Measurements from ENCODE around the gene SPATA20. TPM values are rescaled to one million over a fixed set of nuclear protein-coding genes. Genes with fewer than 3 reads are reported as not detected.

SPATA20 gene
- total RNA-seq, 2 donors from 2014 or later = 61.1 to 66.7 TPM

DNA sequence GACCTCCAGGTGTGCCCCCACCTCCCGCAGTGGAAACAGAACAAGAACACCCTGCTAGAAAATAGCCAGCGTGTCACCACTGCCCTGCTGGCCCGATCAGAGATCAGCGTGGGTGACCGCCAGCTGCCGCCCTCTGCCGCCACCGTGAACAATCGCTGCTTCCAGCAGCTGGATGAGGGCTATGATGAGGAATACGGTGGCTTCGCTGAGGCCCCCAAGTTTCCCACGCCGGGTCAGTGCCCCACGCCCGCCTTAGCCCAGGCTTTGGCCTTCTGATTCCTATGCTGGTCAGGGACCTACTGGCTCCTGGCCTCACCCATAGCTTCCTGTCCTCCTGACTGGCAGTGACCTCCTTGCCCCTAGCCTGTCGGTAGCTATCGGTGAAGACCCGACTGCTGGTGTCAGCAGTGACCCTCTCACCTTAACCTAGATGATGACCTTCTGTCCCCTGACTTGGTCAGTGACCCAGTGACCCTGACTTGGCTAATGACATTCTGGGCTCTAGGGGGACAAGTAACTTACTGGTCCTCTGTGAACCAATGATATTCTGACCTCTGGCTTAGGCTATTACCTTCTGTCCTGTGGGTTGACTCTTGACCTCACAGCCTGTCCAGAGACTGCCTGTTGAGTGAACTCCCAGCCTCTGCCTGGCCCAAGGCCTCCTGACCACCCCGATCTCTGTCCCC lies 2.4 kb downstream of the SPATA20 start:
- no peak for ATAC-seq
- intact Hi-C loops (cut with DNase I, micrococcal nuclease) = loop anchor here (5.0 to 10.0 kb wide), 3 partner anchors 88 to 295 kb away; partner anchors contain the start of gene WFIKKN2 (in 1 of the 2)
- no peak for DNase-seq

- intact Hi-C loops (cut with DNase I, micrococcal nuclease) = loop anchor here (5.0 to 10.0 kb wide), 6 partner anchors 77 to 295 kb away; partner anchors contain the start of gene WFIKKN2 (in 1 of the 2)
- ATAC-seq = no peak
- DNase-seq = no peak
These were observed 3.0 kb downstream of the SPATA20 start for GRCh38 chr17:50549969-50550368.

- intact Hi-C loops (cut with DNase I, micrococcal nuclease) = loop anchor here (5.0 to 10.0 kb wide), 3 partner anchors 76 to 146 kb away; no protein-coding TSS in a partner anchor
- peak; percentile 53 for ATAC-seq
- peak; percentile 75 to 76 for DNase-seq
These were observed 3.9 kb downstream of the SPATA20 start for GRCh38 chr17:50550661-50551432.

DNA sequence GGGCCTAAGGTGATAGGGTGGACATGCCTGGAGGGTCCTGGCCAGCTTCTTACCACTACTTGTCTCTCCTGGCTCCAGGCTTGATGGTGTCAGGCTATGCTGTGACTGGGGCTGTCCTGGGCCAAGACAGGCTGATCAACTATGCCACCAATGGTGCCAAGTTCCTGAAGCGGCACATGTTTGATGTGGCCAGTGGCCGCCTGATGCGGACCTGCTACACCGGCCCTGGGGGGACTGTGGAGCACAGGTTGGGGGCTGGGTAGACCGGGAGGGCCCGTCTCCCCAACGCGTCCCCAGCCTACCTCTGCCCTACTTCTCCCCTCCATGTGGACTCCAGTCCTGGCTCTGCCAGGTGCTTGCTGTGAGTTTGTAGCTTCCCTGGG lies 4.5 kb downstream of the SPATA20 start:
- intact Hi-C loops (cut with DNase I, micrococcal nuclease) = loop anchor here (5.0 to 10.0 kb wide), 3 partner anchors 76 to 146 kb away; no protein-coding TSS in a partner anchor
- DNase-seq (no peak), ATAC-seq (no peak)

DNA sequence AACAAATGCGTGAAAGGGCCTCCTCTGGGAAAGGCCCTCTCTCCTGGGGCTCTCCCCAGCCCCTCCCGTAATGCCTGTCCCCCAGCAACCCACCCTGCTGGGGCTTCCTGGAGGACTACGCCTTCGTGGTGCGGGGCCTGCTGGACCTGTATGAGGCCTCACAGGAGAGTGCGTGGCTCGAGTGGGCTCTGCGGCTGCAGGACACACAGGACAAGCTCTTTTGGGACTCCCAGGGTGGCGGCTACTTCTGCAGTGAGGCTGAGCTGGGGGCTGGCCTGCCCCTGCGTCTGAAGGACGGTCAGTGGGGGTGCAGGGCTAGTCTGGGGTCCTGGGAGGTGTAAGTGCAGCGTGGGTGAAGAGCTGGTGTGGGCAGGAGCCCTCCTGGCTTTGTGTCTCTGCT lies 4.9 kb downstream of the SPATA20 start:
- intact Hi-C loops (cut with DNase I, micrococcal nuclease) = loop anchor here (5.0 to 10.0 kb wide), 3 partner anchors 75 to 145 kb away; no protein-coding TSS in a partner anchor
- ATAC-seq = no peak

DNA sequence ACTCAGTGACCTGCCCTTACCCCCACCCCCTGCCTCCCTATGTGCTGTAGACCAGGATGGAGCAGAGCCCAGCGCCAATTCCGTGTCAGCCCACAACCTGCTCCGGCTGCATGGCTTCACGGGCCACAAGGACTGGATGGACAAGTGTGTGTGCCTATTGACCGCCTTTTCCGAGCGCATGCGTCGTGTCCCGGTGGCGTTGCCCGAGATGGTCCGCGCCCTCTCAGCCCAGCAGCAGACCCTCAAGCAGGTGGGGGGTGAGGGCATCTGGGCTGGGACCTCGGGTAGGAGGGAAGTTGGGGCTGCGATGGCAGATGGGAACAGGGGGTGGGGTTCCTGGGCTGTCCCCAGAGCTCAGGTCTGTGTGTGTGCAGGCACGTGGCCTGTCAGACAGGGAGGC lies 7.2 kb downstream of the SPATA20 start:
- ATAC-seq = no peak
- DNase-seq = no peak
- intact Hi-C loops (cut with DNase I, micrococcal nuclease) = loop anchor here (5.0 to 10.0 kb wide), 3 partner anchors 73 to 143 kb away; no protein-coding TSS in a partner anchor

More for the DNA sequence above, 4.9 kb downstream of the SPATA20 start:
- DNase-seq = no peak

DNA sequence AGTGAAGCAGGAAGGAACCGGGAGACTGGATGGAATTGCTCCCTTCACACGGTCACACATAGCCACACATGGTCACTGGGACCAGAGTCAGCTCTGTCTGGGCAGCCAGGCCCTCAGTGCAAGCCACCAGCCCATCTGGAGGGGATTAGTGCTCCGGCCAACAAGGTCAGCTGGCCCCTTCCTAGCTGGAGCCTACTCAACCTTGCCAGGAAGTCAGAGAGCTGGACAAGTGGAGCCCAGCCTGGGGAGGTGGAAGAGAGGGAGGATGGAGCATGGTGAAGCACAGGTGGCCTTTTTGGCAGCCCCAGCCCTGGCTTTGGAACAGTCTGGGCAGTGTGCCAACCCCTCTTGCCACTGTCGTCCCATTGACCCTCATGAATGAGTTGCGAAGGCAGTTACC lies 9.8 kb downstream of the SPATA20 start:
- ATAC-seq = no peak
- no peak for DNase-seq
- intact Hi-C loops (cut with DNase I, micrococcal nuclease) = loop anchor here in 1 of 2 donors (10.0 kb wide), 1 partner anchor 138 kb away; no protein-coding TSS in a partner anchor

GRCh38 chr17:50557630-50558029 lies 10.7 kb downstream of the SPATA20 start:
- ATAC-seq = no peak
- no peak for DNase-seq
- intact Hi-C loops (cut with DNase I, micrococcal nuclease) = loop anchor here in 1 of 2 donors (10.0 kb wide), 1 partner anchor 137 kb away; no protein-coding TSS in a partner anchor

DNA sequence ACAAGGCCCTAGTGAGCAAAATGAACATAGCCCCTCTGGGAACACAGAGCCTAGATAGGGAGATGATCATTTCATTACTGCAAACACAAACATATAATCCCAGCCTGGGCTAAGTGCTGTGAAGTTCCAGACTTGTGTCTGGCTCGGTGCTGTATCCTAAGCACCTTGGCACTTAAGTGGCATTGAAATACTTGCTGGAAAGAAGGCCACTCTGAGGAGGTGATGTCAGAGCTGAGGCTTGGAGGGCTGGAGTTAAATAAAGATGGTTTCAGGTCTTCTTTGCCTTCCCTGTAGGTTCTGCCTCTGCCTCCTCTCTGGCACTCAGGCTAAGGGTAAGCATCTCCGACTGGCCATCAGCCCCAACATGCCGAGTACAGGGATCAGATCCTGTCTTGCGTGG lies 11.1 kb downstream of the SPATA20 start:
- DNase-seq = no peak
- intact Hi-C loops (cut with DNase I, micrococcal nuclease) = loop anchor here in 1 of 2 donors (10.0 kb wide), 1 partner anchor 137 kb away; no protein-coding TSS in a partner anchor
- ATAC-seq = no peak

- ATAC-seq (no peak), DNase-seq (no peak)
- intact Hi-C loops (cut with DNase I, micrococcal nuclease) = loop anchor here in 1 of 2 donors (10.0 kb wide), 1 partner anchor 136 kb away; no protein-coding TSS in a partner anchor
These were observed 11.6 kb downstream of the SPATA20 start for GRCh38 chr17:50558581-50558940.

DNA sequence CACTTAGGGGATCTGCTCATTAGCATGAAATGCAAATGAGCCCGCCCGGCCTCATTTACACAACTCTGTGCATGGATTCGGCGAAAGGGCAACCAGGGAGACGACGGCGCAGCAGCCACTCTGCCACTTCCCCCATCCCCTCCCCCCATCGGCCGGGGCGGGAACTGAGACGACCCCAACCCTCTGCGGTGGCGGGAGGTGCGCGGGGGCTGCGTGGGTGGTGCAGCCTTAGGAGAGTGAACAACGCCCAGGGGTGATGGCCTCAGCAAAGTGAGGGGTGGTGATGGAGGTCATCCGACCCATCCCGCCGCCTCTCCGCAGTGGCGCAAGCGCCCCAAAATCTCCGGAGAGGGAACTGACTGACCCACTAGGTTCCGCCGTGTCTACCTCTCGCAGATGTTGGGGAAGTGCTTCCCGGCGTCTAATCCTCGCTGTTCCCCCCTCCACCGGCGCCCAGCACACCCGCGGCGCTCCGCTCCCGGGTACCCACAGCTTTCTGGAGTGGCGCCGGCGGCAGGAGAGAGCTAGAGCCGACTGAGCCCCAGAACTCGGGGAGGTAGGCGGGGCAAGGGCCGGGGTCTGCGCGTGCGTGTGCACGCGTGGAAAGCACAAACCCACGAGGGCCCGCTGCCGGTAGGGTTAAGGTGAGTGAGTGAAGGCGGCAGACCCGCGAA lies 12.1 kb downstream of the SPATA20 start:
- no peak for ATAC-seq
- peak in 1 of 2 donors; percentile 29 for DNase-seq
- intact Hi-C loops (cut with DNase I, micrococcal nuclease) = loop anchor here in 1 of 2 donors (10.0 kb wide), 1 partner anchor 136 kb away; no protein-coding TSS in a partner anchor

DNA sequence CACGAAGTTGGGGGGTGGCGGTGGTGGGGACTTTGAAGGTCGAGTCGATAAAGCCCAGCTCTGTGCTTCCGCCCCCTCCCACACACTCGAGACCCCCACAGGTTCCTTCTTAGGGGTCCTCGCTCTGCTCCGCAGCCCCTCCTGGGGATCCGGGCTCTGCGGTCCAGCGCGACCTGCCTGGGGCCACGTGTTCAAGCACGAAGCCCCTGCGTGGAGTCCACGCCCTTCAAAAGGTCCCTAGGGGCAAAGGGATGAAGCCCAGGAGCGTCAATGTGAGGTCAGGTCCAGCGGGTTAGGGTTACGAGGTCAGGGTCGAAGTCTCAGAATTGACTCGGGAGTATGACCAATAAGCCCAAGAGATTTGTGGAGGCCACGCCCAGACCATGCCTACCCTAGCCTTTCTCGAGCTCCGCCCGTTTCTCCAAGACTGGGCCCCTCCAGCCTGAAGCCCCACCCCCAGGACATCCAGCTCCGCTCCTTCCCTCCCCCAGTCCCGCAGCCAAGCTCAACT lies 12.8 kb downstream of the SPATA20 start:
- ATAC-seq (peak; percentile 66), DNase-seq (peak; percentile 72 to 78)
- intact Hi-C loops (cut with DNase I, micrococcal nuclease) = loop anchor here in 1 of 2 donors (10.0 kb wide), 1 partner anchor 135 kb away; no protein-coding TSS in a partner anchor

DNA sequence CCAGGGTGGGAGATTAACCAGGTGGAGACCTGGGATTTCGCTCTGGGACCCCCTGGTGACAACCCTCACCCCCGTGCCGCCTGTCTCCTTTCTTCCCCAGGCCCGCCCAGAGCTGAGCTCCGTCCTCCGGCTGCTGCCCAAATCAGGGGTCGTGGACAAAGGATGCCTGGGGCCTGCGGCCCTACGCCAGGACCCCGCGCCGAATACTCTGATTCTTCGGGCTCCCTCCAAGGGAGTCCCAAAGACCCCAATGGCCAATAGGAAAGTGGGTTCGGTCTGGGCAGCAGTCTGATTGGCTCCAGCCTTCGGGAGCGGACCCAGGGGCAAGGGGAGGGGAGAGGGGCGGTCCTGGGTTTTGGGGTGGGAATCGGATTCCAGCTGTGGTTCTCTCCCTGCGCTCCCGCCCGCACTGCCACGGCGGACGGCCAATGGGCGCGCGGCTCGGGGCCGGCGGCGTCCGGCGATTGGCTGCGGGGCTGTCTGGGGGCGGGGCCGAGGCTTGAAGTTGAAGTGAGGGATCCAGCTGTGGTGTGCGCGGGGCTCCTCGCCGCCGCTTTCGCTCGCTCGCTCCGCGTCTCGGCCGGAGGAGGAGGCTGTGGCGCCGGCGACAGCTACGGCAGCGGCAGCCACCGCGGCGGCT lies 13.3 kb downstream of the SPATA20 start, which contains the start of gene CACNA1G:
Gene CACNA1G, plus strand, starts transcription at position 531 of the 640 bp plus-strand sequence. CDS start 745 bp downstream, outside the sequence.
- ATAC-seq (peak; percentile 91), DNase-seq (peak; percentile 84 to 91)
- intact Hi-C loops (cut with DNase I, micrococcal nuclease) = no loop called here

GRCh38 chr17:50560931-50561745 lies 14.2 kb downstream of the SPATA20 start:
- peak in 1 of 2 donors; percentile 22 for DNase-seq
- no peak for ATAC-seq
- intact Hi-C loops (cut with DNase I, micrococcal nuclease) = no loop called here

DNA sequence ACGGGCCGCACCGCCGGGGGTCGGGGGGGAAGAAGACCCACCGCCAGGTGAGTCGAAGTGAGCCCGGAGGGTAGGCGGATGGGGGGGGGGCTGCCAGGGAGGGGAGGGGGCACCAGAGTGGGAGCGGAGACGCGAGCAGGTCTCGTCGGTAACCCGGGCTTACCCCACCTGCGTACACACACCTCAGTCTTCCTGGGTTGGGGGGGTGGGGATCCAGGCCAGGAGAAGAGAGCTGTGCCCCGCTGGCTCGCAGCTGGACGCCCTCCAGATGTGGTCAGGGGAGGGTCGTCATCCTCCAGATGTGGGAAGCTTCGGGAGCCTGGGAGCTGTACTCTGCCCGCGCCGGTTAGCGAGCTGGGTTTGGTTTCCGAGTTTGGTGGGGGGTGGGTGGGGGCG lies 14.8 kb downstream of the SPATA20 start:
- ATAC-seq (no peak), DNase-seq (no peak)
- intact Hi-C loops (cut with DNase I, micrococcal nuclease) = no loop called here

DNA sequence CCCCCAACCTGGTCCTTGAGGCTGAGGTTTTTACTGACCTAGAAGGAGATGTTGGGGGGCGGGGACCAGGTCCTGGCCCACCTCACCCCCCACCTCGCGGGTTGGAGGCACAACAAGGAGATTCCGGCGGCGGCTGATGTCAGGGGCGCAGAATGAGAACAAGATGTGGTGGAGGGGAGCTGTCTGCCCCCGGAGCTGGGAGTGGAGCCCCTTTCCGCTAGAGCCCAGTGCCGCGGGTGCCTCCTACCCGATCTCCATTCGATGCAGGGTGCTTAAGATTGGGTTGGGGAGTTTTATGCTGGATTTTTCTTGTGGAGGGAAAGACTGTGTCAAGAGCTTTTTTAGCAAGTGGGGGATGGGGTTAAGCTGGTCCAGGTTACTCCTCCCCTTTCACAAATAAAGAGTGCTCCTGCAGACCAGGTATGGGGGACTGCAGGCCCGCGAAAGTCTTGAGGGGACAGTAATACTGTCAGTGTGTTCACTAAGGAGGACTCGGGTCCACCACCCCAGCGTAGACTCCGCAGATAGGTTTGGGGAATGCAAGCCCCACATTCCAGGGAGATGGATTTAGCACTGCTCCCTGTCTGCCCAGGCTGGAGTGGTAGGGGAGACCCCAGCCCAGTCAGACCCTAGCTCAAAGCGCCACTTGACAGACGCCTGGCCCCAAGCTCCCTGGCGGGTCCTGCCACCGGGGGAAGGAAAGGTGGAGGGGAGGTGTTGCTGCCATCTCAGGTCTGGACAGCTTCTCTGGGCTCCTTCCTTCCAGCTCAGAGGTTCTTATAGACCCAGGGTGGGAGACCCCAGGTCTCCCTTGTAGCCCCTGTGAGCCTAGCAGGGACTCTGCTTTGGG lies 15.5 kb downstream of the SPATA20 start:
- intact Hi-C loops (cut with DNase I, micrococcal nuclease) = no loop called here
- DNase-seq = no peak
- ATAC-seq = no peak
